ENCODE measurements around the gene SRR. TPM values are rescaled to one million over a fixed set of nuclear protein-coding genes. Genes with fewer than 3 reads are reported as not detected.

SRR gene
- total and polyA plus RNA-seq, 8 donors, result 2.0 to 9.9 (median 5.2) TPM

DNA sequence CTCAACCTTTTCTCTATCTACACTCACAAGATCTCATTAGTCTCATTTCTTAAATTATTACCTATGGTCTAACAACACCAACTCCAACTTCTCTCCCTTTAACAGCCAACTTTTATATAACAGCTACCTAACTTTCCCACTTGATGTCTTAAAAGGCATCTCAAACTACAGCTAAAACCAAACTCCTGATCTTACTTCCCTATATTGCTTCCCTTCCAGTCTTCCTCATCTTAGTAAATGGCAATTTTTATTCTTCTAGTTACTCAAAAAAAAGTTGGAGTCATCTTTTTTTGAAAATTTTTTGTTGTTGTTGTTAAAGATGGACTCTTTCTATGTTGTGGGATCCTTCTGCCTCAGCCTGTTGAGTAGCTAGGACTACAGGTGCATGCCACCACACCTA, 15.3 kb downstream of the SRR start:
- intact Hi-C loops (cut with DNase I), result no loop called here
- TF ChIP-seq, protein P1, sequence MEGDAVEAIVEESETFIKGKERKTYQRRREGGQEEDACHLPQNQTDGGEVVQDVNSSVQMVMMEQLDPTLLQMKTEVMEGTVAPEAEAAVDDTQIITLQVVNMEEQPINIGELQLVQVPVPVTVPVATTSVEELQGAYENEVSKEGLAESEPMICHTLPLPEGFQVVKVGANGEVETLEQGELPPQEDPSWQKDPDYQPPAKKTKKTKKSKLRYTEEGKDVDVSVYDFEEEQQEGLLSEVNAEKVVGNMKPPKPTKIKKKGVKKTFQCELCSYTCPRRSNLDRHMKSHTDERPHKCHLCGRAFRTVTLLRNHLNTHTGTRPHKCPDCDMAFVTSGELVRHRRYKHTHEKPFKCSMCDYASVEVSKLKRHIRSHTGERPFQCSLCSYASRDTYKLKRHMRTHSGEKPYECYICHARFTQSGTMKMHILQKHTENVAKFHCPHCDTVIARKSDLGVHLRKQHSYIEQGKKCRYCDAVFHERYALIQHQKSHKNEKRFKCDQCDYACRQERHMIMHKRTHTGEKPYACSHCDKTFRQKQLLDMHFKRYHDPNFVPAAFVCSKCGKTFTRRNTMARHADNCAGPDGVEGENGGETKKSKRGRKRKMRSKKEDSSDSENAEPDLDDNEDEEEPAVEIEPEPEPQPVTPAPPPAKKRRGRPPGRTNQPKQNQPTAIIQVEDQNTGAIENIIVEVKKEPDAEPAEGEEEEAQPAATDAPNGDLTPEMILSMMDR (IDR thresholded peaks at IDR 0.05), result no peak
- ATAC-seq (no peak), DNase-seq (no peak), FAIRE-seq (no peak)
- Histone ChIP-seq H3K9me3 (no peaks in the 10 kb centered on the region), H3K4me3 (no peak overlapping the region), H3K36me3 (peaks cover 0 to 21% (median 13%) of the 10 kb centered on the region in 3 donors), H3K27me3 (no peaks in the 10 kb centered on the region), H3K27ac (no peak overlapping the region), H3K4me1 (no peaks in the 10 kb centered on the region)

DNA sequence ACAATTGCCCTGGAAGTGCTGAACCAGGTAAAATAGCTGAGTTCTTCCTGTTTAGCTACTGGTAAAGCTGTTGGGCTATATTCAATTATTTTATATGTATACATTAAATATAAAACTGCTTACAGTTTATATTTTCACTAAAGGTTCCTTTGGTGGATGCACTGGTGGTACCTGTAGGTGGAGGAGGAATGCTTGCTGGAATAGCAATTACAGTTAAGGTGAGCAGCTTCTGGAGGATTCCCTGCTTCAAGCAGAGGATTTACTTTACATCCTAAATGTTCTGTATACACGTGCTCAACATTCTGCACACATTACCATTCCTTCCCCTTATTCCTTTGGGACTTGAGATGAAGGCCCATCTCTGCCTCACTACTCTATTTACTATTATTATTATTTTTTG, 17.6 kb downstream of the SRR start:
- 64 to 81% methylated on average over 1 of the region's 1 CpG for WGBS, 2 donors
- no peak for DNase-seq
- Histone ChIP-seq H3K9me3 (no peaks in the 10 kb centered on the region), H3K27ac (no peak overlapping the region), H3K4me1 (no peaks in the 10 kb centered on the region), H3K4me3 (no peak overlapping the region), H3K27me3 (no peaks in the 10 kb centered on the region), H3K36me3 (peaks cover 0 to 43% (median 25%) of the 10 kb centered on the region in 3 donors)
- intact Hi-C loops (cut with DNase I), result no loop called here
- no peak for ATAC-seq
- TF ChIP-seq, protein P1 (IDR thresholded peaks at IDR 0.05), result no peak
- FAIRE-seq, result no peak

DNA sequence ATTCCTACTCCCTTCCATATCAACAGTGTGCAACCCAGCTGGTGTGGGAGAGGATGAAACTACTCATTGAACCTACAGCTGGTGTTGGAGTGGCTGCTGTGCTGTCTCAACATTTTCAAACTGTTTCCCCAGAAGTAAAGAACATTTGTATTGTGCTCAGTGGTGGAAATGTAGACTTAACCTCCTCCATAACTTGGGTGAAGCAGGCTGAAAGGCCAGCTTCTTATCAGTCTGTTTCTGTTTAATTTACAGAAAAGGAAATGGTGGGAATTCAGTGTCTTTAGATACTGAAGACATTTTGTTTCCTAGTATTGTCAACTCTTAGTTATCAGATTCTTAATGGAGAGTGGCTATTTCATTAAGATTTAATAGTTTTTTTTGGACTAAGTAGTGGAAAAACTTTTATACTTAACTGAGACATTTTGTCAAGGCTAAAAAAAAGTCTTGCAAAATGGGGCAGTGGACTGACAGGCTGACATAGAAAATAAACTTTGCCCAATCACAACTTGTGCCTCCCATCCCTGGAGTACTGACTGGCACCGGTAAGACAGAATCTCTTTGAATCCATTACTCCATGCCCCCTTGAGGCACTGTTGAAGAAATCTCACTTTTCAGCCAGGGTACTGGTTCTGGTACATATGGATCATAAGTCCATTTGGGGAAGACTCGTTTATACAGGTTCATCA, 20.0 kb downstream of the SRR start:
- 69 to 83% methylated on average over 2 of the region's 2 CpGs for WGBS, 2 donors
- Histone ChIP-seq H3K9me3 (no peaks in the 10 kb centered on the region), H3K27ac (no peak overlapping the region), H3K36me3 (peaks cover 0 to 51% (median 25%) of the 10 kb centered on the region in 3 donors), H3K27me3 (no peaks in the 10 kb centered on the region), H3K4me3 (no peak overlapping the region), H3K4me1 (no peaks in the 10 kb centered on the region)
- FAIRE-seq (no peak), ATAC-seq (no peak), DNase-seq (no peak)
- intact Hi-C loops (cut with DNase I), result no loop called here
- TF ChIP-seq, protein P1 (IDR thresholded peaks at IDR 0.05), result no peak

DNA sequence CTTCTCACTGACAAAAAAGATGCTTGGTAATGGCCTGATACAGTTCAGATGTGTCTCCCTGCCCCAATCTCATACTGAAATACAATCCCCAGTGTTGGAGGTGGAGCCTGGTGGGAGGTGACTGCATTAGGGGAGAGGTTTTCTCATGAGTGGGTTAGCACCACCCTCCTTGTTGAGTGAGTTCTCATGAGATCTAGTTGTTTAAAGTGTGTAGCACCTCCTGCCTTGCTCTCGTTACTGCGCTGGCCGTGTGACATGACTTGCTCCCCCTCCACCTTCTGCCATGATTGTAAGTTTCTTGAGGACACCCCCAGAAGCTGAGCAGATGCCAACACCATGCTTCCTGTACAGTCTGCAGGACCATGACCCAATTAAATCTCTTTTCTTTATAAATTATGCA, 27.6 kb downstream of the SRR start:
- Histone ChIP-seq H3K4me1 (peaks cover 10 to 12% (median 11%) of the 10 kb centered on the region in 3 donors), H3K27ac (no peak overlapping the region), H3K27me3 (no peaks in the 10 kb centered on the region), H3K36me3 (peaks cover 4 to 63% (median 24%) of the 10 kb centered on the region in 3 donors), H3K4me3 (no peak overlapping the region), H3K9me3 (no peaks in the 10 kb centered on the region)
- FAIRE-seq, result no peak
- 50 to 90% methylated on average over 3 of the region's 3 CpGs for WGBS, 2 donors
- intact Hi-C loops (cut with DNase I), result no loop called here
- no peak for DNase-seq
- ATAC-seq, result no peak
- TF ChIP-seq, protein P1 (IDR thresholded peaks at IDR 0.05), result no peak

DNA sequence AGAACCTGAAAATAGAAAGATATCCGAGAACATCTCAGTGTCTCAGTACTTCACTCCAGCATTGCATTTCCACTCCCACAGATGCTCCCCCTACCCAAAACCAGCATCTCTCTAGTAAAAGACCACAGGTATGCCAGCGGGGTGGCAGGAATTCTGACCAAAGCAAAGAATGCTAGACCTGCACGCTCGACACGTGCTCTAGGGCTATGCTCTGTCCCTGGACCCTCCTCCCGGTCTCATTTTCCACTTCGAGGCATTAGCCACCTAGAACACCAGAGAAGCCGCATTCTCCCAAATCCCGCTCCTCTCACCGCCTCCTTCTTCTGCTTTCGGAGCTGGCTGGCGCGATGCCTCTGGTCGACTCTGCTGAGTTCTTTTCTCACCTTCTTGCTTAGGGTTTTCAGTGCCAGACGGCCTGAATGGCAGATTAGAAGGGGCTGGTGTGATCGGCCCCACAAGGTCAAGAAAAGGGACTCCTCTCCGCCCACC, 32.0 kb downstream of the SRR start:
- intact Hi-C loops (cut with DNase I), result no loop called here
- Histone ChIP-seq H3K27ac (peak overlapping the region in 2 of 4 donors; percentile 73 to 86), H3K9me3 (no peaks in the 10 kb centered on the region), H3K4me3 (peak overlapping the region; percentile 69 to 93 (median 88)), H3K36me3 (peaks cover 4 to 37% (median 24%) of the 10 kb centered on the region in 3 donors), H3K27me3 (no peaks in the 10 kb centered on the region), H3K4me1 (peaks cover 10 to 12% (median 11%) of the 10 kb centered on the region in 3 donors)
- DNase-seq (peak in 3 of 6 donors; percentile 9 to 48 (median 37)), FAIRE-seq (no peak), ATAC-seq (no peak)
- TF ChIP-seq, protein P1 (IDR thresholded peaks at IDR 0.05), result no peak
- 1 to 3% methylated on average over 17 of the region's 17 CpGs for WGBS, 2 donors

All from pancreas (tissue), 10 donors.